Smooth muscle cell (in vitro differentiated cells): ENCODE results near the gene TUBA1B. TPM values are rescaled to one million over a fixed set of nuclear protein-coding genes. Genes with fewer than 3 reads are reported as not detected.

Experiments
- DNase-seq: peaks from one replicate; lab custom pipeline; 2025; ENCODE audit not compliant: unreplicated experiment; lab: John Stamatoyannopoulos, UW
- H2AFZ ChIP-seq: fragments of 200-600 bp; sonication (generic); 2 replicates; pipeline ENCODE4 v1.6.0; 2016; ENCODE audit warnings: antibody characterized with exemption, low read depth, mild to moderate bottlenecking
- H3F3A ChIP-seq: fragments of 200-600 bp; sonication (generic); 2 replicates; pipeline ENCODE4 v1.6.0; 2017; ENCODE audit warnings: antibody characterized with exemption, low read depth
- H3K27ac ChIP-seq: fragments of 200-600 bp; sonication (generic); 2 replicates; pipeline ENCODE4 v1.5.1; 2016; ENCODE audit warnings: low read depth, mild to moderate bottlenecking
- H3K27me3 ChIP-seq: fragments of 200-600 bp; sonication (generic); 2 replicates; pipeline ENCODE4 v1.6.1; 2016; ENCODE audit warnings: low read depth, mild to moderate bottlenecking
- H3K36me3 ChIP-seq: fragments of 200-600 bp; sonication (generic); 2 replicates; pipeline ENCODE4 v1.5.1; 2016; ENCODE audit warnings: low read depth
- H3K4me1 ChIP-seq: fragments of 200-600 bp; sonication (generic); 2 replicates; pipeline ENCODE4 v1.5.1; 2016; ENCODE audit warnings: low read depth
- H3K4me2 ChIP-seq: fragments of 200-600 bp; sonication (generic); 2 replicates; pipeline ENCODE4 v1.6.0; 2016; ENCODE audit warnings: mild to moderate bottlenecking
- H3K4me3 ChIP-seq: fragments of 200-600 bp; sonication (generic); 2 replicates; pipeline ENCODE4 v1.5.1; 2016; ENCODE audit warnings: mild to moderate bottlenecking
- H3K79me2 ChIP-seq: fragments of 200-600 bp; sonication (generic); 2 replicates; pipeline ENCODE4 v1.6.0; 2016; ENCODE audit warnings: low read depth, mild to moderate bottlenecking
- H3K9ac ChIP-seq: fragments of 200-600 bp; sonication (generic); 2 replicates; pipeline ENCODE4 v1.6.0; 2016; ENCODE audit warnings: low read depth
- H3K9me3 ChIP-seq: fragments of 200-600 bp; sonication (generic); replicated peaks from 2 replicates; pipeline ENCODE4 v1.5.1; 2016; ENCODE audit warnings: low read depth
- H4K20me1 ChIP-seq: fragments of 200-600 bp; sonication (generic); 2 replicates; pipeline ENCODE4 v1.6.0; 2016; ENCODE audit warnings: low read depth
- WGBS: methylation state at CpG from one replicate; pipeline ENCODE4 v1.1.7; 2016; ENCODE audit warnings: low lambda C conversion rate; 5-methylcytosine and 5-hydroxymethylcytosine counted together
- polyA plus RNA-seq: library from polyadenylated mRNA; unstranded; fragments of >200 nt; fragmentation: Nextera tagmentation; extraction: Ambion mirVana; gene quantifications from 2 replicates; pipeline ENCODE4 v1.2.1, GENCODE V29; 2016
- total RNA-seq: library from RNA; depleted of rRNA; stranded (reverse); fragments of >200 nt; gene quantifications from 2 replicates; pipeline ENCODE4 v1.2.3, GENCODE V29; 2014
- TF ChIP-seq, protein P1 (sequence below): fragments of 200-600 bp; sonication (generic); IDR thresholded peaks from 2 replicates; pipeline ENCODE4 v1.5.1; 2017; ENCODE audit warnings: borderline replicate concordance, mild to moderate bottlenecking, antibody characterized with exemption; ENCODE audit not compliant: insufficient read depth, poor library complexity, severe bottlenecking

Gene TUBA1B
- total and polyA plus RNA-seq, 2 experiments from 2014 or later, result 1,405 to 1,427 TPM

DNA sequence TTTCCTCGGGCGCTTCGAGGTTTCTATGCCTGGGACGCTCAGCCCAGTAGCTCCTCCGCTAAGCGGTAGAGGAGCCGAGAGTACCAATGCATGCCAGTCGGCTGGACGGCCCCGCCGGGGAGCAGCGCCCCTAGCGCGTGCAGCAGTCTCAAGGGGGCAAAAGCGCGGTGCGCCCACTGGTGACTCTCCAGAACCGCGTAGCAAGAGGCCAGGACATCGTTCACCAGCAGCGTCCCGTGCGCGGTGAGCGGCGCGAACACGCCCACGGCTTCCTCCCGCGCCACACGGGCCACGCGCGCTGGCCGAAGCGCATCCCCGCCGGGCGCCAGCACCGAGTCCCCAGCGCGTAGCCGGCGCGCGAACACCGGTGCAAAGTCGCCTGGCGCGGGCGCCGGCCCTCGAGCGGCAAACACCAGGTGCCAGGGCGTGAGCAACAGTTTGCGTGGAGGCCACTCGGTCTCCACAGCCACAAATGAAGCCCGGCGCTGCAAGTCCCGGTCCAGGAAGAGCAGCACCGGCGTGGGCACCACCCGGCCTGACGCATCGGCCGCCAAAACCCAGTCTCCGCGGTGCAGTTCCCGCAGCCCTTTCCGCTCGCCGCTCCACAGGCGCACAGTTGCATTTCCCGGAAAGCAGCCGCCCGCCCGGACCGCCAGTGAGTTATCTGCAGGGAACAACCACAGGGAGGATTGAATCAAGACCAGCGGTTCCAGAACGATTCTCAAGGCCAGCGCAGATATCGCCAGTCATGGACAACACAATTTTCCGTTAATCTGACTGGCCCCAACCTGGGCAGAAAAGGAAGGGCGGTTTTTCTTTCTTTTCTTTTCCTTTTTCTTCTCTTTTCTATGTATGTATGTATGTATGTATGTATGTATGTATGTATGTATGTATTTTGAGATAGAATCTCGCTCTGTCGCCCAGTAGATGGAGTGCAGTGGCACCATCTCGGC is 41.1 kb downstream of the TUBA1B start:
- no peak overlapping the region for H3K9ac ChIP-seq
- H3K4me2 ChIP-seq, result peak overlapping the region; percentile 86
- no peaks in the 10 kb centered on the region for H4K20me1 ChIP-seq
- TF ChIP-seq, protein P1, sequence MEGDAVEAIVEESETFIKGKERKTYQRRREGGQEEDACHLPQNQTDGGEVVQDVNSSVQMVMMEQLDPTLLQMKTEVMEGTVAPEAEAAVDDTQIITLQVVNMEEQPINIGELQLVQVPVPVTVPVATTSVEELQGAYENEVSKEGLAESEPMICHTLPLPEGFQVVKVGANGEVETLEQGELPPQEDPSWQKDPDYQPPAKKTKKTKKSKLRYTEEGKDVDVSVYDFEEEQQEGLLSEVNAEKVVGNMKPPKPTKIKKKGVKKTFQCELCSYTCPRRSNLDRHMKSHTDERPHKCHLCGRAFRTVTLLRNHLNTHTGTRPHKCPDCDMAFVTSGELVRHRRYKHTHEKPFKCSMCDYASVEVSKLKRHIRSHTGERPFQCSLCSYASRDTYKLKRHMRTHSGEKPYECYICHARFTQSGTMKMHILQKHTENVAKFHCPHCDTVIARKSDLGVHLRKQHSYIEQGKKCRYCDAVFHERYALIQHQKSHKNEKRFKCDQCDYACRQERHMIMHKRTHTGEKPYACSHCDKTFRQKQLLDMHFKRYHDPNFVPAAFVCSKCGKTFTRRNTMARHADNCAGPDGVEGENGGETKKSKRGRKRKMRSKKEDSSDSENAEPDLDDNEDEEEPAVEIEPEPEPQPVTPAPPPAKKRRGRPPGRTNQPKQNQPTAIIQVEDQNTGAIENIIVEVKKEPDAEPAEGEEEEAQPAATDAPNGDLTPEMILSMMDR, result peak; percentile 6
- no peaks in the 10 kb centered on the region for H3K36me3 ChIP-seq
- peaks cover 67% of the 10 kb centered on the region for H3K27me3 ChIP-seq
- WGBS, result 8% methylated on average over 83 of the region's 88 CpGs
- peak overlapping the region; percentile 35 for H3K4me3 ChIP-seq
- H3K79me2 ChIP-seq, result no peaks in the 10 kb centered on the region
- no peak overlapping the region for H2AFZ ChIP-seq
- H3K4me1 ChIP-seq, result peaks cover 33% of the 10 kb centered on the region
- H3K27ac ChIP-seq, result no peak overlapping the region
- no peaks in the 10 kb centered on the region for H3F3A ChIP-seq
- H3K9me3 ChIP-seq, result no peaks in the 10 kb centered on the region
- no peak for DNase-seq

DNA sequence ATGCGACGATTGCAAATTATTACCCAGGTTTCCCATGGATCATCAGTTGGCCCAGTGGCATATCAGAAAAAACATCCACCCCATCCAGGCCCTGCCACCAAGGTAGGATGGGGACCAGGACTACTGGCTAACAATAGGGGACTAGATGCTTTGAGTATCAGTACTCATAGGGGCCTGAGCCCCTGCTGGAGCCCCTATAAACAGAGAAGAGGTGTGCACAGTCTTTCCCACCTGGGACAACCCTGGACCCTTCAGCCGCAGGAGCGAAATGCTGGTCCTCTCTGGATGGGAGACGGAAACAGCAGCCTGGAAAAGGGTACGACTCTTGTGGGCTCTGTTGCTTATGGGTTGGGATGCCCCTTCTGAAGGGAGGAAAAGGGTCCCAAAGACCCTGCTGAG is 42.3 kb downstream of the TUBA1B start:
- H2AFZ ChIP-seq, result no peak overlapping the region
- no peaks in the 10 kb centered on the region for H3K79me2 ChIP-seq
- no peaks in the 10 kb centered on the region for H3F3A ChIP-seq
- DNase-seq, result no peak
- peaks cover 56% of the 10 kb centered on the region for H3K27me3 ChIP-seq
- no peak overlapping the region for H3K27ac ChIP-seq
- no peaks in the 10 kb centered on the region for H3K36me3 ChIP-seq
- H4K20me1 ChIP-seq, result no peaks in the 10 kb centered on the region
- no peak overlapping the region for H3K9ac ChIP-seq
- peaks cover 27% of the 10 kb centered on the region for H3K4me1 ChIP-seq
- H3K4me2 ChIP-seq, result no peak overlapping the region
- TF ChIP-seq, protein P1, result no peak
- 75% methylated on average over 6 of the region's 6 CpGs for WGBS
- H3K4me3 ChIP-seq, result no peak overlapping the region
- H3K9me3 ChIP-seq, result no peaks in the 10 kb centered on the region

DNA sequence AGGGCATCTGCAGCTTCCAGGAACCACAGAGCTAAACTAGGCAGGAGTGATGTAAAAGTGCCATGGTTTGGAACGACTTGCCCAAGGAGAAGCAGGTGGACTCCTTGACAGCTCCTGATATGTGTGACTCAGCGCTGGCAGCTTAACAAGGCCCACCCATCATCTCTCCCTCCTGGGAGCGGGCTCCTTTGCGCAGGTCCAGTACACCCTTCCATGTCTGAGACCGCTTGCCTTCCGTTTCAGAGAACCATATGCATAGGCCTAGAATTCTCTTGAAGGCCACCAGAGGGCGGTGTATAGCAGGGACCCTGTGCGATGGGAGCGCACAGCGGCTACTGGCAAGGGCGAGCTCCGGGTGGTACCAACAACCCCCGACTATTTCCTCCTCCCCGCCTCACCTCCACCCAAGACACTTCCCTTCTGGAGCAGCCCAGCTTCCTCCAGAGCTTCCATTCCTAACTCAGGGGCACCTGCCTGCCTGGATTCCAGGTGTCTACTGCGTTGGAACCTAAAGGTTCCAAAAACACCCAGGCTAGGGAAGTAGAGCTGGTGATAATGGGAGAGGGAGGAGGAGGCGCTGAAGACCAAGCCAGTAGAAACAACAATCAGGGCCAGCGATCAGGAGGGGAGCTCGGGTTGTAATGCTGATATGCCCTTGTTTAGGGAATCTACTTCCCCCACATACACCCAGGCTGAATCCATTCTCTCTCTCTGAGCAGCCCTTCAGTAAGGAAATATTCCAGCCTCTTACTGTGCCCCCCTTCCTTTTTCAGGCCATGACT is 42.9 kb downstream of the TUBA1B start:
- no peaks in the 10 kb centered on the region for H4K20me1 ChIP-seq
- no peak overlapping the region for H2AFZ ChIP-seq
- WGBS, result 6% methylated on average over 18 of the region's 18 CpGs
- no peak for DNase-seq
- H3F3A ChIP-seq, result no peaks in the 10 kb centered on the region
- H3K9ac ChIP-seq, result no peak overlapping the region
- H3K36me3 ChIP-seq, result no peaks in the 10 kb centered on the region
- TF ChIP-seq, protein P1, result peak; percentile 76
- H3K27ac ChIP-seq, result no peak overlapping the region
- H3K4me3 ChIP-seq, result peak overlapping the region; percentile 30
- H3K9me3 ChIP-seq, result no peaks in the 10 kb centered on the region
- peaks cover 23% of the 10 kb centered on the region for H3K4me1 ChIP-seq
- peak overlapping the region; percentile 71 for H3K4me2 ChIP-seq
- H3K27me3 ChIP-seq, result peaks cover 50% of the 10 kb centered on the region
- no peaks in the 10 kb centered on the region for H3K79me2 ChIP-seq
